Gastrocnemius medialis (tissue), 4 donors: Measurements from ENCODE around the gene DIP2C. TPM values are rescaled to one million over a fixed set of nuclear protein-coding genes. Genes with fewer than 3 reads are reported as not detected.

ENCODE experiments used
- ATAC-seq, 2 donors: fragments of 150-250 bp; one replicate each; pipeline ENCODE4 v1.9.1; 2016
- DNase-seq, 2 donors: peaks; one replicate each; pipeline ENCODE4 v3.0.0-alpha.2; 2019
- H3K27ac ChIP-seq, 4 donors: fragments of 200-600 bp; sonication (generic); 1 replicate in 1 of 4; 2 replicates in 3 of 4; pipeline ENCODE4 v1.5.1; 2016 to 2018; ENCODE audit warnings: mild to moderate bottlenecking in 2 of 4, moderate library complexity in 1 of 4
- H3K27me3 ChIP-seq, 3 donors: fragments of 200-600 bp; sonication (generic) in 2 of 3; 1 replicate in 1 of 3; 2 replicates in 2 of 3; pipeline versions ENCODE4 v1.5.1 to v1.6.0; 2016 to 2019; ENCODE audit warnings: mild to moderate bottlenecking in 1 of 3, moderate library complexity in 1 of 3
- H3K36me3 ChIP-seq, 2 donors: fragments of 200-600 bp; sonication (generic) in 1 of 2; one replicate each; pipeline ENCODE4 v1.5.1; 2017 to 2018
- H3K4me1 ChIP-seq, 2 donors: fragments of 200-600 bp; sonication (generic) in 1 of 2; one replicate each; pipeline ENCODE4 v1.5.1; 2016 to 2017; ENCODE audit warnings: mild to moderate bottlenecking in 2 of 2
- H3K4me3 ChIP-seq, 4 donors: fragments of 200-600 bp; sonication (generic) in 3 of 4; 1 replicate in 1 of 4; 2 replicates in 3 of 4; pipeline ENCODE4 v1.5.1; 2016 to 2019; ENCODE audit warnings: mild to moderate bottlenecking in 2 of 4
- H3K9me3 ChIP-seq, 3 donors: fragments of 200-600 bp; sonication (generic) in 2 of 3; 1 replicate in 1 of 3; 2 replicates in 2 of 3; pipeline ENCODE4 v1.5.1; 2016 to 2019
- CTCF ChIP-seq, 5 experiments: fragments of 450-650 bp in 3 of 5; fragments of 200-600 bp in 2 of 5; sonication (generic) in 2 of 5; IDR thresholded peaks in 4 of 5; conservative IDR thresholded peaks in 1 of 5; 1 replicate in 4 of 5; 2 replicates in 1 of 5; pipeline ENCODE4 v1.5.1; 2016 to 2019; ENCODE audit warnings: antibody characterized with exemption in 5 of 5, mild to moderate bottlenecking in 3 of 5, moderate library complexity in 3 of 5
- POLR2A ChIP-seq, 2 donors: fragments of 450-650 bp; IDR thresholded peaks; one replicate each; pipeline ENCODE4 v1.6.1; 2017; ENCODE audit warnings: antibody characterized with exemption in 2 of 2, mild to moderate bottlenecking in 2 of 2, moderate library complexity in 2 of 2
- in situ Hi-C, 4 donors: fragments of 200-750 bp; cut with MboI; loops; one replicate each; pipeline versions ENCODE4 v1.15.0 to v1.8.0; 2017; ENCODE audit warnings: low sequenced_read_pairs in 4 of 4
- intact Hi-C: fragments of 100-400 bp; cut with DNase I; formaldehyde crosslinking; loops from one replicate; pipeline ENCODE4 v1.15.1; 2023; ENCODE audit warnings: low total_unique reads
- total RNA-seq, 4 donors: library from RNA; depleted of rRNA; stranded (reverse); fragments of >200 nt; gene quantifications; one replicate each; pipeline versions ENCODE4 v1.1.0 to v1.2.3, GENCODE V29; 2016

Gene DIP2C
- total RNA-seq, 4 donors from 2014 or later: 19.1 to 60.0 (median 30.2) TPM

- in situ Hi-C loops (no loop called here), intact Hi-C loops (no loop called here)
- Histone ChIP-seq H3K27ac (peak overlapping the region in 1 of 4 donors; percentile 22), H3K9me3 (no peaks in the 10 kb centered on the region), H3K36me3 (peaks cover 3 to 23% of the 10 kb centered on the region in 2 donors), H3K27me3 (no peaks in the 10 kb centered on the region), H3K4me3 (no peak overlapping the region), H3K4me1 (peaks cover 19 to 27% of the 10 kb centered on the region in 2 donors)
- TF ChIP-seq CTCF (IDR thresholded peaks at IDR 0.05 in 4 of 5, conservative IDR thresholded peaks at IDR 0.05 in 1 of 5) (no peak), POLR2A (IDR thresholded peaks at IDR 0.05) (no peak)
- DNase-seq (no peak), ATAC-seq (no peak)
These were observed 297.4 kb downstream of the DIP2C start for GRCh38 chr10:391847-392704.

GRCh38 chr10:391305-391704 is 298.2 kb downstream of the DIP2C start:
- Histone ChIP-seq H3K4me1 (peaks cover 15 to 20% of the 10 kb centered on the region in 2 donors), H3K27me3 (no peaks in the 10 kb centered on the region), H3K4me3 (no peak overlapping the region), H3K27ac (peak overlapping the region in 1 of 4 donors; percentile 22), H3K36me3 (peaks cover 3 to 30% of the 10 kb centered on the region in 2 donors), H3K9me3 (no peaks in the 10 kb centered on the region)
- no peak for DNase-seq
- TF ChIP-seq CTCF (IDR thresholded peaks at IDR 0.05 in 4 of 5, conservative IDR thresholded peaks at IDR 0.05 in 1 of 5): no peak
- TF ChIP-seq POLR2A (IDR thresholded peaks at IDR 0.05): no peak
- intact Hi-C loops (no loop called here), in situ Hi-C loops (no loop called here)
- no peak for ATAC-seq

- no peak for DNase-seq
- Histone ChIP-seq H3K27ac (no peak overlapping the region), H3K36me3 (peaks cover 3 to 34% of the 10 kb centered on the region in 2 donors), H3K4me1 (peaks cover 10 to 14% of the 10 kb centered on the region in 2 donors), H3K9me3 (no peaks in the 10 kb centered on the region), H3K27me3 (no peaks in the 10 kb centered on the region), H3K4me3 (no peak overlapping the region)
- ATAC-seq: no peak
- intact Hi-C loops (no loop called here), in situ Hi-C loops (no loop called here)
- TF ChIP-seq POLR2A (IDR thresholded peaks at IDR 0.05): no peak
- no peak for TF ChIP-seq CTCF (IDR thresholded peaks at IDR 0.05 in 4 of 5, conservative IDR thresholded peaks at IDR 0.05 in 1 of 5)
These were observed 298.9 kb downstream of the DIP2C start for GRCh38 chr10:390449-391100.

- Histone ChIP-seq H3K4me1 (peaks cover 5 to 14% of the 10 kb centered on the region in 2 donors), H3K9me3 (no peaks in the 10 kb centered on the region), H3K27me3 (no peaks in the 10 kb centered on the region), H3K27ac (no peak overlapping the region), H3K4me3 (no peak overlapping the region), H3K36me3 (peaks cover 3 to 34% of the 10 kb centered on the region in 2 donors)
- in situ Hi-C loops (no loop called here), intact Hi-C loops (no loop called here)
- DNase-seq (no peak), ATAC-seq (no peak)
- TF ChIP-seq POLR2A (IDR thresholded peaks at IDR 0.05) (no peak), CTCF (IDR thresholded peaks at IDR 0.05 in 4 of 5, conservative IDR thresholded peaks at IDR 0.05 in 1 of 5) (no peak)
These were observed 299.5 kb downstream of the DIP2C start for GRCh38 chr10:389836-390448.
